ENCODE data around the gene MACROD2. TPM values are rescaled to one million over a fixed set of nuclear protein-coding genes. Genes with fewer than 3 reads are reported as not detected.

Gene MACROD2
- total RNA-seq, 1 experiment from 2014 or later = 1.6 TPM

DNA sequence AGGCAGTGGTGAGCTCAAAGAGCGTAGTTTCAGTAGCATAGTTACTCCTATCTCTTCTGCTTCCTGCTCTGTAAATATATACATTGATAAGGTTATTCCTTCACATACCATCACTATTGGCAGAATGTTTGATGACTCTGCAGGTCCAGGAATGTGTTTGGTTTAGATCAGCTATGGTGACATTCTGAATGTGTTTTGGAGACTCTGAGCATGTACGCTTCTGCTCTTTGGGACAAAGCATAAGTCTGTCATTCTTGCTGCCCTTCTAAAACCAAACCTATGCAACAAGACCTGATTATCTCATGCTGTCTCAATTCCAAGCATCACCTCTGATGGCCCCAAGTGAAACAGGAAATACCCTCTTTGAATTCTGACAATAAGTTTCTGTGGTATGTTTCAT, 1503.6 kb downstream of the MACROD2 start:
- Mint-ChIP-seq H3K27me3 (ENCODE audit: low read depth) (no peaks in the 10 kb centered on the region), H3K36me3 (ENCODE audit: insufficient read depth in 1 of 3, low read depth in 3 of 3) (peaks cover 0 to 9% (median 5%) of the 10 kb centered on the region in 3 experiments; a peak in 3 of 7 replicates), H3K9me3 (peaks cover 3 to 7% of the 10 kb centered on the region in 2 experiments; a peak in 4 of 5 replicates), H3K4me3 (no peak overlapping the region), H3K4me1 (peaks cover 23 to 24% of the 10 kb centered on the region in 2 experiments), H3K27ac (no peak overlapping the region)
- H3K4me2 ChIP-seq (ENCODE audit: insufficient read depth, insufficient read length, low read length) = no peak overlapping the region
- no peak overlapping the region for H2BK12ac ChIP-seq (ENCODE audit: insufficient read length, low read depth, low read length)
- H4K5ac ChIP-seq (ENCODE audit: insufficient read length, low read depth, low read length) = no peak overlapping the region
- H3K23me2 ChIP-seq (ENCODE audit: insufficient read length, low read depth, low read length, poor library complexity, severe bottlenecking) = no peaks in the 10 kb centered on the region
- H3K27me3 ChIP-seq (ENCODE audit: insufficient read depth, low read length) = no peaks in the 10 kb centered on the region
- H3K79me2 ChIP-seq (ENCODE audit: insufficient read depth, low read length) = no peaks in the 10 kb centered on the region
- H3K56ac ChIP-seq (ENCODE audit: insufficient read length, low read depth, low read length) = no peak overlapping the region
- no peak for DNase-seq
- no peak overlapping the region for H2BK20ac ChIP-seq (ENCODE audit: low read depth, low read length, poor library complexity, severe bottlenecking)
- no peak overlapping the region for H3K23ac ChIP-seq (ENCODE audit: insufficient read length, low read depth, low read length)
- no peak overlapping the region for H3K27ac ChIP-seq (ENCODE audit: insufficient read length, low read depth, low read length)
- H4K8ac ChIP-seq (replicated peaks; ENCODE audit: insufficient read length, low read depth, low read length) = no peak overlapping the region
- no peak overlapping the region for H3K18ac ChIP-seq (ENCODE audit: insufficient read length, low read depth, low read length)
- H2BK5ac ChIP-seq (ENCODE audit: insufficient read length, low read length) = no peak overlapping the region
- WGBS (ENCODE audit: extremely low coverage, insufficient read length, low lambda C conversion rate) = no CpG with 5 or more reads among the region's 2 CpGs
- H2AK5ac ChIP-seq (ENCODE audit: insufficient read length, low read length) = no peak overlapping the region
- H3K14ac ChIP-seq (ENCODE audit: insufficient read depth, low read length) = no peak overlapping the region
- H4K91ac ChIP-seq (ENCODE audit: insufficient read length, low read depth, low read length) = no peak overlapping the region
- H2AFZ ChIP-seq (ENCODE audit: low read length) = no peak overlapping the region
- no peaks in the 10 kb centered on the region for H4K20me1 ChIP-seq (ENCODE audit: control insufficient read depth, insufficient read depth, insufficient read length)
- no peaks in the 10 kb centered on the region for H3K79me1 ChIP-seq (ENCODE audit: insufficient read depth, low read depth, low read length, poor library complexity, severe bottlenecking)
- TF ChIP-seq, protein P1, sequence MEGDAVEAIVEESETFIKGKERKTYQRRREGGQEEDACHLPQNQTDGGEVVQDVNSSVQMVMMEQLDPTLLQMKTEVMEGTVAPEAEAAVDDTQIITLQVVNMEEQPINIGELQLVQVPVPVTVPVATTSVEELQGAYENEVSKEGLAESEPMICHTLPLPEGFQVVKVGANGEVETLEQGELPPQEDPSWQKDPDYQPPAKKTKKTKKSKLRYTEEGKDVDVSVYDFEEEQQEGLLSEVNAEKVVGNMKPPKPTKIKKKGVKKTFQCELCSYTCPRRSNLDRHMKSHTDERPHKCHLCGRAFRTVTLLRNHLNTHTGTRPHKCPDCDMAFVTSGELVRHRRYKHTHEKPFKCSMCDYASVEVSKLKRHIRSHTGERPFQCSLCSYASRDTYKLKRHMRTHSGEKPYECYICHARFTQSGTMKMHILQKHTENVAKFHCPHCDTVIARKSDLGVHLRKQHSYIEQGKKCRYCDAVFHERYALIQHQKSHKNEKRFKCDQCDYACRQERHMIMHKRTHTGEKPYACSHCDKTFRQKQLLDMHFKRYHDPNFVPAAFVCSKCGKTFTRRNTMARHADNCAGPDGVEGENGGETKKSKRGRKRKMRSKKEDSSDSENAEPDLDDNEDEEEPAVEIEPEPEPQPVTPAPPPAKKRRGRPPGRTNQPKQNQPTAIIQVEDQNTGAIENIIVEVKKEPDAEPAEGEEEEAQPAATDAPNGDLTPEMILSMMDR (conservative IDR thresholded peaks at IDR 0.05) = no peak
- no peak overlapping the region for H2BK120ac ChIP-seq (ENCODE audit: low read depth, low read length, poor library complexity, severe bottlenecking)
- no peaks in the 10 kb centered on the region for H3K9me3 ChIP-seq (ENCODE audit: control insufficient read depth, low read depth, low read length)
- no peaks in the 10 kb centered on the region for H3K4me1 ChIP-seq (ENCODE audit: insufficient read depth, low read length)
- H3T11ph ChIP-seq (ENCODE audit: low read length) = no peak overlapping the region
- no peak overlapping the region for H3K9ac ChIP-seq (ENCODE audit: extremely low read depth, insufficient read length, low read length)
- H2BK15ac ChIP-seq (ENCODE audit: low read depth, low read length) = no peak overlapping the region
- H3K4ac ChIP-seq (ENCODE audit: low read depth, low read length) = no peak overlapping the region

Data from H9 (cell line).